HG03135 (cell line): Measurements from ENCODE around the gene ATL3.
A peak's percentile ranks its signal among the peaks of the same experiment; 100 is the strongest.
"Not testable (repeated sequence)": the region's sequence is repeated elsewhere in the genome, so short reads cannot be mapped to it uniquely, and the experiment has no call there.

Source experiments
- ATAC-seq: cut with Tn5 transposase; IDR thresholded peaks from one replicate; pipeline ENCODE4 v1.9.1; 2021; ENCODE audit warnings: mild to moderate bottlenecking, moderate library complexity; ENCODE audit not compliant: unreplicated experiment

The ATL3 gene, protein sequence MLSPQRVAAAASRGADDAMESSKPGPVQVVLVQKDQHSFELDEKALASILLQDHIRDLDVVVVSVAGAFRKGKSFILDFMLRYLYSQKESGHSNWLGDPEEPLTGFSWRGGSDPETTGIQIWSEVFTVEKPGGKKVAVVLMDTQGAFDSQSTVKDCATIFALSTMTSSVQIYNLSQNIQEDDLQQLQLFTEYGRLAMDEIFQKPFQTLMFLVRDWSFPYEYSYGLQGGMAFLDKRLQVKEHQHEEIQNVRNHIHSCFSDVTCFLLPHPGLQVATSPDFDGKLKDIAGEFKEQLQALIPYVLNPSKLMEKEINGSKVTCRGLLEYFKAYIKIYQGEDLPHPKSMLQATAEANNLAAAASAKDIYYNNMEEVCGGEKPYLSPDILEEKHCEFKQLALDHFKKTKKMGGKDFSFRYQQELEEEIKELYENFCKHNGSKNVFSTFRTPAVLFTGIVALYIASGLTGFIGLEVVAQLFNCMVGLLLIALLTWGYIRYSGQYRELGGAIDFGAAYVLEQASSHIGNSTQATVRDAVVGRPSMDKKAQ

DNA sequence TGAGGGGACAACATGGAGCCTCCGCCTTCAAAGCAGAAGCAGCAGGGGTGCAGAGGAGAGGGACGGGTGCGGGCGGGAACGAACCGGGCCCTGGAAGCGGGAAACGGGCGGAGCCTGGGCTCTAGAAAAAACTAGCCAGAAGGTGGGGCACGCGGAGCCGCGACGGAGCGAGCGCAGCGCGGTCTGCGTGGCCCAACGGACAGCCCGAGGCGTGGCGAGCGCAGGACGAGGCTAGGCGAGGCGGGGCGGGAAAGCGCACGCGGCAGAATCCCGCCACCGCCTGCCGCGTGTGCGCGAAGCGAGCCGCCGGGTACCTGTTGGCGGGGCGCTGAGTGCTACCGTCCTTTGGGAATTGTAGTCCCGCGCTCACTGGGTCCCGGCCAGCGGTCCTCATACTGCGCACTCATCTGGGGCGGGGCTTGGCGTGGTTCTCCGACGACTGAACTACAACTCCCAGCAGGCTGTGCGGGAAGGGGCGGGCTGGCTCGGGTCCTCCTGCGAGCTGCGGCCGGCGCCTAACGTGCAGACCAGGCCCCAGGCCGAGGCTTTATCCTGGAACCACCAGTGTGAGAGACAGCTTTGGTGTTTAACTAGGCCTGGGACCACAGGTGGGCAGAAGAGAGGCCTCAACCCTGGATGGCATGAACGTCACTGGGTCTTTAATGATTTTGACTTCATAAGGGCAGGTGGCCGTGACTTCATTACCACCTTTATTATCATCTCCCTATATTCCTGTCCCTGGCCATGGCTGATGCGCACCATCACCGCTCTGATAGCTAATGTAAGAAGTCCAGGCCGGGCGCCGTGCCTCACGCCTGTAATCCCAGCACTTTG, at the start of gene ATL3:
Gene ATL3, minus strand, starts transcription at position 55 of the 834 bp plus-strand sequence. Its CDS starts 41 bp downstream, at position 14.
- ATAC-seq = peak; percentile 80

DNA sequence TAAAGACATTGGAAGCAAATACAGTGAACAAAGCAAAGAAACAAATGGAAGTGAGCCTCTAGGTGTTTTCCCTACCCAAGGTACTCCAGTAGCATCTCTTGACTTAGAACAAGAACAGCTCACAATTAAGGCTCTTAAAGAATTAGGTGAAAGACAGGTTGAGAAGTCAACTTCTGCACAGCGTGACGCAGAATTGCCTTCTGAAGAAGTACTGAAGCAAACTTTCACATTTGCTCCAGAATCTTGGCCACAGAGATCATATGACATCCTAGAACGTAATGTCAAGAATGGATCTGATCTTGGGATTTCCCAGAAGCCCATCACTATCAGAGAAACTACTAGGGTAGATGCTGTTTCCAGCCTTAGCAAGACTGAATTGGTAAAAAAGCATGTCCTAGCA, 49.4 kb upstream of the ATL3 start:
- ATAC-seq = no peak

DNA sequence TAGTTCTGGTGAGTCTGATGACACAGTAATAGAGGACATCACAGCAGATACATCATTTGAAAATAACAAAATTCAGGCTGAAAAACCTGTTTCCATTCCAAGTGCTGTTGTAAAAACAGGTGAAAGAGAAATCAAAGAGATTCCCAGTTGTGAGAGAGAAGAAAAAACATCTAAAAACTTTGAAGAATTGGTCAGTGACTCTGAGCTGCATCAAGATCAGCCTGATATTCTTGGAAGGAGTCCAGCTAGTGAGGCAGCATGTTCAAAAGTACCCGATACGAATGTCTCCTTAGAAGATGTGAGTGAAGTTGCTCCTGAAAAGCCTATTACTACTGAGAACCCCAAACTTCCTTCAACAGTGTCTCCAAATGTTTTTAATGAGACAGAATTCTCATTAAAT, 48.8 kb upstream of the ATL3 start:
- ATAC-seq = no peak

DNA sequence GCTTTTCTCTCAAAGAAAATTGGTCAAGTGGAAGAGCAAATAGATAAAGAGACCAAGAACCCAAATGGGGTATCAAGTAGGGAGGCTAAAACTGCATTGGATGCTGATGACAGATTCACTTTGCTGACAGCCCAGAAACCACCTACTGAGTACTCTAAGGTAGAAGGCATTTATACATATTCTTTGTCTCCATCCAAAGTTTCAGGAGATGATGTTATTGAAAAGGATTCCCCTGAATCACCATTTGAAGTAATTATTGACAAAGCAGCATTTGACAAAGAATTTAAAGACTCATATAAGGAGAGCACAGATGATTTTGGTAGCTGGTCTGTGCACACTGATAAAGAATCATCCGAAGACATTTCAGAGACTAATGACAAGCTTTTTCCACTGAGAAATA, 47.8 kb upstream of the ATL3 start:
- ATAC-seq = no peak

DNA sequence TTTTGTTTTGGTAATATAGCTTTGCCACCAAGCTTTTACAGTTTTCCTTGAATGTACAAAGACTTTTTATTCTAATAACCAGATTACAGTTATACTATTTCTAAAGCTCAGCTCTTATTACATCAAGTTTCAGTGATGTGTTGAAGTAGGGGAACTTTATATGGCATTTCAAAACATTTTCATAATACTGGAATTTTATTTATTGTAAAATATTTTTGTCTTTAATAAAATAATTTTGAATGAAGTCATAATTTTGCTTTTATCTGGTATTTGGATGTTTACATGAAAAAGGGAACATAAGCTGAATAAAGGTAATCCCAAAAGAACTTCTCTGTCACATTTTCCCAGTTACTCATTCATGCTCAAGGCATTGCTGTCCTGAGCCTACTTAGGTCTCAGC, 44.9 kb upstream of the ATL3 start:
- ATAC-seq = no peak

DNA sequence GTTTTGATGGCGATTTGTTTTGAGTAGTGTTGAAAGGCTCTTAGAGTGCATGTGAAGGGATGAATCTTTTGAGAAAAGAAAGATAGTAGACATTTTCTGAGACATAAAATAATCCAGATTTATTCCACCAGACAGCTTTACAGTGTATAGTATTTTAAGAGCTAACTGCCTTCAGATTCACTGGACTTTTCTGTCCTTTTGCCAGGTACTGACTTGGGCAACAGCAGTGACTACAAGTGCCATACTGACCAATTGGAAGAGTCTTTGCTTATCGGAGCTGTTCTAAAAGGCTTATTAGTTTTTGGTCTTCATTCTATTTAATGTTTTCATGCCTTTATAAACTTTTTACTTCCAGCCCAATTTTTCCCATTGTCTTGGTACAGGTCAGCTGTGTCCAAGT, 42.6 kb upstream of the ATL3 start:
- ATAC-seq = no peak

DNA sequence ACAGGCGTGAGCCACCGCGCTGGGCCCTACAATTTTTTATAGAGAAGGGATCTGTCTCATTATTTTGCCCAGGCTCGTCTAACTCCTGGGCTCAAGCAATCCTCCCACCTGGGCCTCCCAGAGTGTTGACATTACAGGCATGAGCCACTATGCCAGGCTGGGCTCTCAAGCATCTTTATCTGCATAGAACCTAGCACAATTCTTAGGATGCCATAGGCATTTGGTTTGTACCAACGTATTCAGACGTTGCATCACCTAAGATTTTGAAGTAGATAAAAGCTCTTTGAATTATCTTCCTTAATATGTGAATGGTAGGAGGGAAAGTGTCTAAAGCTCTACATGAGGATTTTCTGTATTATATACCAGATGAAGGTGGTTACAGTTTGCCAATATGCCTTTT, 40.7 kb upstream of the ATL3 start:
- no peak for ATAC-seq

DNA sequence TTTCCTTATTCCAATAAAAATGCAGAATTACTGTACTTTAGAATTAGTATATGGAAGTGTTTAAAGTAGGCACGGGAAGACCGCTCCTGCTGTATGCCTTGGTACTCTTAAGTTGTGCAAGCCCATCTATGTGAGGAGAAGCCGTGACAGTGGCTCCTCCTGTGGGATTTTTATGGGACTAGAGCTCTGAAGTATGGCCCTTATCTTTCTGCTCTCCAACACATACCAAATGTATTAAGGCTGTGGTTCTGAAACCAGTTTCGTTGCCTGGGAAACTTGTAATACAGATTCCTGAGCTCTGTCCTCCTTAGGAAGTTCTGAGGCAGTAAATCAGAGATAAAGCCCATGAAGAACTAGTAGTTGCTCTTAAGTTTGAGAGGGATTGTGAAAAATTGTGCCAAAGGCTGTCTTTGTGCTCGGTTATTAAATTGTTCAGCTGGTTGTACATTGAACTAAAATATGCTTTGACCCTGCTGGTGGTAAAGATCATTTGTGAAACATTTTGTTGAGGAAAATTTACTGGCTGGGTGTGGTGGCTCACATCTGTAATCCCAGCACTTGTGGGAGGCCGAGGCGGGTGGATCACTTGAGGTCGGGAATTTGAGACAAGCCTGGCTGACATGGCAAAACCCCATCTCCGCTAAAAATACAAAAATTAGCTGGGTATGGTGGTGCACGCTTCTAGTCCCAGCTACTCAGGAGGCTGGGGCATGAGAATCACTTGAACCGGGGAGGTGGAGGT, 39.5 kb upstream of the ATL3 start:
- no peak for ATAC-seq

DNA sequence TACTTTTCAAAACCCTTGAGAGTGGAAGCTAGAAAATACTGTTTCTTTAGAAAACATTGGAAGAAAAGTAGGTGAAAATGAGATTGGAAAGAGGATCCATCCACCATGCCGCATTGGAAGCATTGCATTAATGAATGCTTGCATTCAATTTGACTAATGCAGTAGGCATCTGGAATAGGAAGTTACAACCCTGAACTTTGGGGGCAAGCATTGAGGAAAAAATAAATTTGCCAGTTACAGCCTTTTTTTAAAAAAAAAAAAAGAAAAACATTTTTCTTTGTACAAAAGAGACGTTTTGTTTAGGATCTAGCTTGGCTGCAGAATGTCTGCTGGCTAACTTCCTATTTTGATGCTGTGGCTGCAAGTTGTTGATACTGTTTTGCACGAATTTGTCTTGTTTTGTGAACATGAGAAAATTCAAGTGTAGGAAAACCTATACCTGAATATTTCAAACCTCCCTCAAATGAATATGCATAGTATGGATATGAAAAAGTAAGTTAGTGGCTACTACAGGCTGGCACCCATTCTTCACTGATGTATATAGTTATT, 38.2 kb upstream of the ATL3 start:
- no peak for ATAC-seq

DNA sequence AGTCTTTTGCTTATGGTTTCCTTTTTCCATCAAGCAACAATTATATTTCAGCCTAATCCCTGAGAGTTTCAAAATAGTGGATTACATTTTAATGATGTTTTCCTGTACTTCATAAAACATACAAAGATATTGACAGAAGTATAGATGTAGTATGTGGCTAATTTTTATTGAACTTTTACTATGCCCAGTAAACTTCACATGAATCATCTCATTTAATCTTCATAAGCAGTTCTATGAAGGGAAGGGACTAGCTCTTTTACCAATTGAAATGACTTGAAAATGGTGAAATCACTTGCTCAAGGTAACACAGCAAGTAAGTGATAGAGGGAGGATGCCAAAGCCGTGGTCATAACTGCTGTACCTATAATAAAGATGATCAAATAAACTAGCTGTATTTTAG, 37.6 kb upstream of the ATL3 start:
- ATAC-seq = no peak

DNA sequence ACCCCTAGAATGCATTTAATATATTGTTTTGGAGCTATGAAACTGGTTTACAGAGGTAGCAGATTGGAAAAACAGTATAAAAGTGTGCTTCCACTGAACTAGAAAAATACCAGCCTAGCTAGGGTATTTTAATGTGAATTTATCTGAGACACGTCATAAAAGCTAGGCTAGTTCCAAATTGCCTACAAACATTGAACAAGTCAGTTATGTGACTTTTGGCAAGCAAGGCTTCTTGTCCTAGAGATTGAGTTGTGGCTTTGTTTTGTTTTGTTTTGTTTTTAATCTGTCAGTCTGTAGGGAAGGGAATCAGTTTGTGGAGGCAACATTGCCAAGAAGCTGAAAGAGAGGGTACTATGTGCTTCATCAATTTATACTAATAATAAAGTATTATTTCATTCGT, 34.4 kb upstream of the ATL3 start:
- no peak for ATAC-seq

DNA sequence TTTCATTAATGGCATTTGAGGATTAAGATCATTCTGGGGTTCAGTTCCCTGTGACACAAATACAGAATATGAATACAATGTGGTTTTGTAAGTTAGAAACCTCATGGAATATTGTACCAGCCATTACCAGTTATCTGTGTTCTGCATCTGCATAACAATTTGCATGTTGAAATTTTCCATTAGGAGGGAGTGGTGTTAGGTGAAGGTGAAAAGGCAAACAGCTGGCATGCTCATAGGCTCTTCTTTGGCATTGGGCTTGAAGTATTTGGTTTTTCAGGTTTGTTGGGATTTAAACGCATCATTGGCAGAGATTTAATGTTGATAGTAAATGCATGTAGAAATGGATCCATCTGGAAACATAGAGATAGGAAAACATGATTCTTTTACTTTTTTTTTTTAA, 28.7 kb upstream of the ATL3 start:
- no peak for ATAC-seq

DNA sequence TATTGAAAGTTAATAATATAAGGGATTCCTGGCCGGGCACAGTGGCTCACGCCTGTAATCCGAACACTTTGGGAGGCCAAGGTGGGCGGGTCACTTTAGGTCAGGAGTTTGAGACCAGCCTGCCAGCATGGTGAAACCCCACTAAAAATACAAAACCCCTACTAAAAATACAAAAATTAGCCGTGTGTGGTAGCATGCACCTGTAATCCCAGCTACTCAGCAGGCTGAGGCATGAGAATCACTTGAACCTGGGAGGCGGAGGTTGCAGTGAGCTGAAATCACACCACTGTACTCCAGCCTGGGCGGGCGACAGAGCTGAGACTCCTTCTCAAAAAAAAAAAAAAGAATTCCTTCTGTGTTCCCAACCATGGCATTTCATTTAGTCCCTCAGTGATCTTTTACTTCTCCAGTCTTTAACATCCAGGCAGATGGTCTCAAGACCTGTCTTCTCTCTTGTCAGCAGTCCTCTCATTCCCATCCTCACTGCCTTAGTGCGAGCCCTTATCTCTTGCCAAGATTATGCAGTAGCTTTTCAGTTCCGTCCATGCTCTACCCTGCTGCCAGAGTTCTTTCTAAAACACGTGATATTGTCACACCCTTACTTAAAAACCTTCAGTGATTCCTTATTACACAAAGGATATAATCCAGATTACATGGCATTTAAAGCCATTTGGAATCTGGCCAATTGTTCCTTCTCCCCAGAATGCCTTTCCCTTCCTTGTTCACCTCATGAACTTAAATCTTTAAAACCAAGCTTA, 28.0 kb upstream of the ATL3 start:
- ATAC-seq = no peak

DNA sequence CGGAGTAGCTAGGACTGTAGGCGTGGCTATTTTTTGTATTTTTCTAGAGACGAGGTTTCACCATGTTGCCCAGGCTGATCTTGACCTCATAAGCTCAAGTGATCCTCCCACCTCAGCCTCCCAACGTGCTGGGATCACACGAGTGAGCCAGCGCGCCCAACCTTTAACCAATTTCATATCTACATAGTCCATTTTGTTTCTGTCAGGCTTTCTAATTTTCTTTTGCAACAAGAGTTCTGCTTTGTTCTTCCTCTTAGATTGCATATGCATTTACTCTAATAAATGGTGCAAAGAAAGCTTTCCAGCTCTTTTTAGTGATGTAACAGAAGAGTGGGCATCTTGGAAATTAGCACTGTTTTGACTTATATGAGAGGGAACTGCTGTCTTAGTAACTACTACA, 23.4 kb upstream of the ATL3 start:
- no peak for ATAC-seq

DNA sequence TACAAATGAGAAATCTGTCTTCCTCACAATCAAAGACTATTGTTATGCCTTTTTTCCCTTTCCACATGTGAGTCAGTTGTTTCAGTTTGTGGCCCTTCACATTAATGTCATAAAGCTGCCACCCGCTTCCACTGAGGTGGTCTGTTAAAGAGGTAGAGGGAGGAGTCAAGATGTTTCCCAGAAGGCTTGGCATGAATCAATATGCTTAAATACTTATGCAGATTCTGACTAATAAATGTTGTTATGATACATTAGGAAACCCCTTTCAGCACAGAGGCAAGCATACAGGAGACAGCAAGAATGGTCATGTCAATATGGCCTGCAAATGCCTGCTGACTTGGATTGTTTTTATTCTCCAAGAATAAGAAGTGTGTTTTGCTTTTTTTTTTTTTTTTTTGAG, 16.7 kb upstream of the ATL3 start:
- ATAC-seq = no peak

DNA sequence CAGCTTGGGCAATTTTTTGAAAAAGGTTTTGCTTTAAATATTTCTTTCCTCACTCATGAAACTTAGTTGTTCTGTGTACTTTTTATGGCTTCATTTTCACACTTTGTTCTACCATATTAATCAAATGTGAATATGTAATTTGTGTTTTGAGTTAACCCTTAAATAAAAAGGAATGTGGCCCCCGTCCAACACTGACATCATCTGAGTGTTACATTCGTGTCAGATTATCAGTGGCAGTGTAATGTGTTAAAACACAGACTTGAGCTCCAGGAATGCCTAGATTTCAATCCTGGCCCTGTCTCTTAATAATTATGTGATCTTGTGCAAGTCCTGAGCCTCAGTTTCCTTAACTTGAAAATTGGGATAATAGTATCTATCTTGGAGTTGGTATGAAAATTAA, 15.8 kb upstream of the ATL3 start:
- no peak for ATAC-seq

DNA sequence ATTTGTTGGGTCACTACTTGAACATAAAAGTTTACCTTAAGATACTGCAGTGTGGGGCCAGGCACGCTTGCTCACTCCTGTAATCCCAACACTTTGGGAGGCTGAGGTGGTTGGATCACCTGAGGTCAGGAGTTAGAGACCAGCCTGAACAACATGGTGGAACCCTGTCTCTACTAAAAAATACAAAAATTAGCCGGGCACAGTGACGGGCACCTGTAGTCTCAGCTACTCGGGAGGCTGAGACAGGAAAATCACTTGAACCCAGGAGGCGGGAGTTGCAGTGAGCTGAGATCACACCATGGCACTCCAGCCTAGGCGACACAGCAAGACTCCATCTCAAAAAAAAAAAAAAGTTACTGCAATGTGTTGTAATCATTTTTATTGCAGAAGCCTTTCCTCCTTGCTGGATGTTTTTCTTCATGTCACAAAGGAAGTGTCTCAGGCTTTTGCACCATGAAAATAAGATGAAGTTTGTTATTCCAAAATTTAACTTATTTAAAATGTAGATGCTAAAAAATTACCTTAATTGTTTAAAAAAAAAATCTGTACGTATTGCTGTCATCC, 14.1 kb upstream of the ATL3 start:
- not testable (repeated sequence) for ATAC-seq

DNA sequence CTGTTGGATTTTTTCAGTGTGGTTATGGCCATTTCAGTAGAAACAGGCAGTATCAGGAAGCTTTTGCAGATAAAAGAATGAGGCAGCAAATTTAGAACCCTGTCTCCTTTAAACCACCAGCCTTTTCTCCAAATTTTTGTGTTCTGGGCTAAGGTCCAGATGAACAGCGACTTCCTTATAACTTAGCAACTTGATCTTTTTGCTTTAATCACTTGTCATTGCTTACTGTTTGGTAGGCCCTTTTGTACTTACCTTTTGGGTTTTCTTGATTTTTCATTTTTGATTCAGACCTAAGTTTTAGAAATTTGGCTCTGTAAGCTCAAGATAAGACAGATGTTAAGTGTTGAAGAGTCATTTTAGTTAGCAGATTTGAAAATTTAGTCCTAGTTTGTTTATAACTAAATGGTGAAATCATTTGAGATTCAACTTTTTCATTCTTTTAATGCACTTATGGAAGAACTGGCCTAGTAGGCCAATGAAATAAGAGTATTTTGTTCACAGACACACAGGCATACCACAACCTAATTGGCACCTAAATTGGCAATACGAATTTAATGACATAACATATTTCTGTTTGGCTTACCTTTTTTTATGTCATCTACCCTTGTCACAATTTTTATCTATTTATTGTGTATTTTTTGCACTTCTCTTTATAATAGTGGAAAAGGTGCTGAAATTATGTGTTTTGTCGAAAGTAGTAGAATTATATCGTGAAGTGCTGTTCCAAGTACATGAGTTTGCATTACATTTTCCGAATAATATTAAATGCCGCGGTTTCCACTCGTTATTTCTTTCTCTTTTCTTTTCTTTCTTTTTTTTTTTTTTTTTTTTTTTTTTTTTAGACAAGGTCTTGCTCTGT, 12.2 kb upstream of the ATL3 start:
- no peak for ATAC-seq
